Hepatic stellate cell (primary cell): ENCODE measurements around the gene IL32.
"Not testable (repeated sequence)": the region's sequence is repeated elsewhere in the genome, so short reads cannot be mapped to it uniquely, and the experiment has no call there.

Experiments used
- DNase-seq: peaks from one replicate; pipeline ENCODE4 v3.0.0; 2011; ENCODE audit warnings: low spot score

IL32 gene

DNA sequence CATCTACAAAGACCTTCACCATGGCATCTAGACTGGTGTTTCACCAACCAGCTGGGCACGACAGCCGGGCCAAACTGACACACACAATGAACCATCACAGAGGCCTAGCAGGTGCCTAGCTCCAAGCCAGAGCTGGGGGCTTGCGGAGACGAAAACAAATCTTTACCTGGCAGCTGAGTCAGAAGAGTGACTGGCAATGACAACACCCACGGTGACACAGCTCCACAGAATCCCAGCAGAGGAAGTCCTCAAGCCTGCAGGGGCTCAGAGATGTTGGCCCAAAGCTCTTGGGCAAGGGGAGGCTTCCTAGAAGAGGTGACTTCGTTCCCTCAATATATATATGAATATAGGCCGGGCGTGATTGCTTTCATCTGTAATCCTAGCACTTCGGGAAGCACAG is 13.9 kb upstream of the IL32 start:
- DNase-seq, result no peak

DNA sequence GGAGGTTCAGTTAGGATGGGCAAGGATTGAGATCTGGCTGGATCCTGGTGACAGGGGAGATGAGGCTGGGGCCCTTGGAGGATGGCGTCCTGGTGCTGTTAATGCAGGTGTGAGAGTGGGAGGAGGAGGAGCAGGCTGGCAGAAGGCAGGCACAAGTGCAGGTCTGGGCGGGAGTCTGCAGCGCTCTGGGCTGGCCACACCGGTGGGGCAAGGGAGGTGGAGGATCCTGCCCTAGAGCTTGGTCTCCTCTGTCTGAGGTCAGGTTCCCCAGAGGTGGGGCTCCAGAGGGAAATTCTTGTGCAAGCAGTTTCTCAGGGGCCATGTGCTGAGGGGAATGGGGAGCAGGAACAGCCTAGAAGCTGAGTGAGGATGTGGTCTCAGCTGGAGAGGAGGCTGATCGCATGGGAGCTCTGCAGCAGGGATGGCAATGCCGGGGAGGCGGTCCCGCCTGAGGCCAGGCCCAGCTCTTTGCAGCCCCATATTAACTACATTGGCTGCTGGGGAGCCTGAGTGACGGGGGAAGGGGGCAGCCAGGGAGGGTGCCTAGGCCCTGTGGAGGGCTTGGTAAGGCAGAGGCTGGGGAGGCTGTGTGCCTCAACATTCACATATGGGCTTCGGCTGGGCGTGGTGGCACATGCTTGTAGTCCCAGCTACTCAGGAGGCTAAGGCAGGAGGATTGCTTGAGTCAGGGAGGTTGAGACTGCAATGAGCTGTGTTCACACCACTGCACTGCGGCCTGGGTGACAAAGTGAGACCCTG is 12.7 kb upstream of the IL32 start:
- not testable (repeated sequence) for DNase-seq

DNA sequence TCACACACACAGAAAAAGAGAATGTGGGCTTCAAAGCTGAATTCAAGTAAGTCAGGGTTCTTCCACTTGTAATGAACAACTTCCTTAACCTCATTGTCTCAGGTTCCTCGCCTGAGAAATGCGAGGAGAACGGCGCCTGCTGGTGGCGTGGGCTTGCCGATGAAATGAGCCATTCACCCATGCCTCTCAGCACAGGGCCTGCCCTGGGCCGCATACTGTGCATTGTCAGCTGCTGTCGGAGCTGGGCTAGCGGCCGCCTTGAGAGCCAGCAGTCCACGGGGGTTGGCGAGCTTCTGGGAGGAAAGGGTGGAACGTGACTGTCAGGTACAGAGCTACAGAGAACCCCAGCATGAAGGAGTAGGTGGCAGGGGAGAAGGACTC is 12.1 kb upstream of the IL32 start:
- DNase-seq, result not testable (repeated sequence)

DNA sequence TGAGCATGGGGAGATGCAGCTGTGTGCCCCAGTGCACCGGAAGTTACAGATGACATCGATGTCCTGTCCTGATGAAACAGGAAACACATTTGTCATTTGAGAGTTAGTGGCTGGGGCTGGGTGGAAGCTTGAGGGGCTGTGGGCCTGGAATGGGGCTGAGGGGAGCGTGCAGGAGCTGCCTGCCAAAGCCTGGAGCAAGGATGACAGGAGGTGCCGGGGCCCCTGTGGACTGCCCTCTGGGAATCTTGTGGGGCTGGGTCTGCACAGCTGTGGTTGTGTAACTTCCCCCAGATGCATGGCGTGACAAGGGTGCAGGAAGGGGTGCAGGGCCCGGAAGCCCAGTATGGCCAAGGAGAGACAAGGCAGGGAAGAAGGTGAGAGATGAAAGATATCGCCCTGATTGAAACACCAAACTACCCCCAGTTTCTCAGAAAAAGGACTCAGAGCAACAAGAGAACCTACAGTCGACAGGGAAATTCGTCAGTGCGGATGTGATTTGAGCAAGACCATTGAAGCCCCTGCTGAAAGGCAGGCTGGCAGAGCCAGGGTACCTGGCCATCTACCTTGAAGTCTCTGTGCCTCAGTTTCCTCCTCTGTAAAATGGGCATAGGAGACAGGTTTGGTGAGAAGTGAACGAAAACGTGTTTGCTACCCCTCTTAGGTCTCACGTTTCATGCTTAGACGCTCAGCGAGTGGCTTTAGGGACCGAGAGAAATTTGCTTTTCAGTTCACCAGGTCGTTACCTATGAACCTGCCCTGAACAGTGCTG is 10.3 kb upstream of the IL32 start:
- DNase-seq, result no peak

DNA sequence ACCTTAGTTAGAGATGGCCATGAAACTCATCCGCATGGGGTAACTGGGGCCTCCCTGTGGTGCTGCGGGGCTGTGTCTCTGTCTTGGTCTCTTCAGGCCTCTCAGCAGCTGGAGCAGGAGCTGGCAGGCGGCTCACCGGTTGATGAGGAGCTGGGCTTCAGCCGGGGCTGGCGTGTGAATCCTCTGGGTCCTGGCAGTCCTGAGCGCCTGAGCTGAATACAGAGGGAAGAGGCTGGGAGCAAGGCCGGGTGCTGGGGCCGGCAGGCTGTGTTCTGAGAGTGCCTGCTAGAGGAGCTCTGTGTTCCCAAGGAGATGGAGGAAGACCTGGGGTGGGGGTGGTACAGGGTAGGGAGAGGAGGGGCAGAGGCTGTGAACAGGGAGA is 9.7 kb upstream of the IL32 start:
- DNase-seq, result not testable (repeated sequence)

DNA sequence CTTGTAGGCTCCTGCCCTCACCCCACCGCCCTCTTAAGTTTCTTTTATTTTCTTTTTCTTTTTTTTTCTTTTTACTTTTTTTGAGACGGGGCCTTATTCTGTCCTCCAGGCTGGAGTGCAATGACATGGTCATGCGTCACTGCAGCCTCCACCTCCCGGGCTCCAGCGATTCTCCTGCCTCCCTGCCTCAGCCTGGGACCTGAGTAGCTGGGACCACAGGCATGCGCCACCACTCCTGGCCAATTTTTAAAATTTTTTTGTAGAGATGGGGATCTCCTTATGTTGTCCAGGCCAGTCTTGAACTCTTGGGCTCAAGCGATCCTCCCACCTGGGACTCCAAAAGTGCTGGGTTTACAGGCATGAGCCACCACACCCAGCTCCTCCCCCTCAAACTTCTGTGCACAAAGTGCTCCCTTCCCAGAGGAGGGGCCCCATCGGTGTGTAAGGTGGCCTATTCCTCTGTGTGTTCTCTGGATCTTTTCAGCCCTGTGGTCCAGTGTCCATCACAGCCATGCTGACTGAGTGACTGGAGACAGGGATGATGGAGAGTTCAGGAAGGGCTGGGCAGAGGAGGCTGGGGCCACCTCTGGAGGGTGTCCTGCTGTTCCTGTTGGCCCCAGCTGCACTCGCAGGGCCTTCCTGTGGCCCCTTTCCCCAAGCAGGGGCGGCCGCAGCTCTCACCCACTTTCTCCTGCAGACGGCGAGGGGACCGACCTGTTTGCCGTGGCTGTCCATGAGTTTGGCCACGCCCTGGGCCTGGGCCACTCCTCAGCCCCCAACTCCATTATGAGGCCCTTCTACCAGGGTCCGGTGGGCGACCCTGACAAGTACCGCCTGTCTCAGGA is 8.9 kb upstream of the IL32 start:
- DNase-seq, result no peak

DNA sequence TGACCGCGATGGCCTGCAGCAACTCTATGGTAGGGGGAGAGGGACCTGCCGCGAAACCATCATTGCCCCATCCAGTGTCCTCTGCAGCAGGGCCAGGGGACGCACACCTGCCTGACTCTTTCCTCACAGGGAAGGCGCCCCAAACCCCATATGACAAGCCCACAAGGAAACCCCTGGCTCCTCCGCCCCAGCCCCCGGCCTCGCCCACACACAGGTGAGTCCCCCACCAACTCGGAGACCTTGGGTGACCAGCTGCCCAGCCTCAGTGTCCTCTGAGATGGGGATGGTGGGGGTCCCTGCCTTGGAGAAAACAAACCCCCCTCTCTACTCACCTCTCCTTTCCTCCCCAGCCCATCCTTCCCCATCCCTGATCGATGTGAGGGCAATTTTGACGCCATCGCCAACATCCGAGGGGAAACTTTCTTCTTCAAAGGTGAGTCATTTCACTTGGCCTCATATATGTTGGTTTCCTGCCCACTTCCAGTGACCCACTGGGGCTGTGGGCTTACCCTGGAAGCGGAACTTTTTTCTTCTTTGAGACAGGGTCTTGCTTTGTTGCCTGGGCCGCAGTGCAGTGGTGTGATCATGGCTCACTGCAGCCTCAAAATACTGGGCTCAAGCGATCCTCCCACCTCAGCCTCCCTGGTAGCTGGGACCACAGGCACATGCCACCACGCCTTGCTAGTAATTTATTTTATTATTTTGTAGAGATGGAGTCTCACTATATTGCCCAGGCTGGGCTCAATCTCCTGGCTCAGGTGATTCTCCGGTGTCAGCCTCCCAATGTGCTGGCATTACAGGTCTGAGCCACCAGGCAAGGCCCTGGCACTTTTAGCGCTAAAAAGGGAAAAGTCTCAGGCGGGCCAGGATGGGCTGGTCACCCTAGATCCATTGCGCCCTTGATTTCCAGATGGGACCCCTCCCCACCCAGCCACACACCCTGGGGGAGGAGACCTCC is 8.0 kb upstream of the IL32 start:
- no peak for DNase-seq

DNA sequence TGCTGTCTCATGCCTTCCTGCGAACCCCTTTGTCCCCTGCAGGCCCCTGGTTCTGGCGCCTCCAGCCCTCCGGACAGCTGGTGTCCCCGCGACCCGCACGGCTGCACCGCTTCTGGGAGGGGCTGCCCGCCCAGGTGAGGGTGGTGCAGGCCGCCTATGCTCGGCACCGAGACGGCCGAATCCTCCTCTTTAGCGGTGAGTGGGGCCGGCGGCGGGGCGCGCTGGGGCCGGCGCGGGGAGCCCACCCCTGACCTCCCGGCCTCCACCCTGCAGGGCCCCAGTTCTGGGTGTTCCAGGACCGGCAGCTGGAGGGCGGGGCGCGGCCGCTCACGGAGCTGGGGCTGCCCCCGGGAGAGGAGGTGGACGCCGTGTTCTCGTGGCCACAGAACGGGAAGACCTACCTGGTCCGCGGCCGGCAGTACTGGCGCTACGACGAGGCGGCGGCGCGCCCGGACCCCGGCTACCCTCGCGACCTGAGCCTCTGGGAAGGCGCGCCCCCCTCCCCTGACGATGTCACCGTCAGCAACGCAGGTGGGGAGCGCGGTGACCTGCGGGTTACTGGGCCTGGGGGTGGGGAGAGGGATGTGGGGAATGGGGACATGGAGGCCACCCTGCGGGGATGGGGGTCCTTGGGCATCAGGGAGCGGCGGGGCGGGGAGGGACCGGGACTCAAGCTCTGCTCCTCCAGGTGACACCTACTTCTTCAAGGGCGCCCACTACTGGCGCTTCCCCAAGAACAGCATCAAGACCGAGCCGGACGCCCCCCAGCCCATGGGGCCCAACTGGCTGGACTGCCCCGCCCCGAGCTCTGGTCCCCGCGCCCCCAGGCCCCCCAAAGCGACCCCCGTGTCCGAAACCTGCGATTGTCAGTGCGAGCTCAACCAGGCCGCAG is 7.1 kb upstream of the IL32 start:
- DNase-seq, result no peak

DNA sequence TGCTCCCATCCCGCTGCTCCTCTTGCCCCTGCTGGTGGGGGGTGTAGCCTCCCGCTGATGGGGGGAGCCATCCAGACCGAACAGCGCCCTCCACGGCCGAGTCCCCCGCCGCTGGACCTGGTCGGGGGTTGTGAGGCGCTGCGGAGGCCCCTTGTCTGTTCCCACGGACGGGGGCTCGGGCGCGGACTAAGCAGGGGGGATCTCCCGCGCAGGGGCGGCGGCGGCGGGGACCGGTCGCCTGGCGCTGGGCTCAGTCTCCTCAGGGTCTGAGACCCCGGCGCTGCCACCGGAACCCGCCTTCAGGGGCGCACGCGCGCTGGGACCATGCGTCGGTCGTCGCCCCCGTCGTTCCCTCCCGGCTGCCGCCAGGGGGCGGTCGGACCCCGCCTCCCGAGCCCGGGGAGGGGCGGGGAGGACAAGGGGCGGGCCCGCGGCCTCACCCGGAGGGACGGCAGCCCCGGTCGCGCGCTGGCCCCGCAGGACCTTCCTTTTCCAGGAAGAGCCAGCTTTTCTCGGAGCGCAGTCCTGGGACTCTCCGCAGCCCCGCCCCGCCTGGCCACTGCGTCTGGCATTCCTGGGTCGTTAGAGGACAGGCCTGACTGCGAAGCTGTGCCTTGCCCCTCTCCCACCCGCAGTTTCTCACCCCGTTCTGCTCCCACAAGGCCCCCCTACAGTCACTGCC is 6.3 kb upstream of the IL32 start:
- peak; percentile 94 for DNase-seq

DNA sequence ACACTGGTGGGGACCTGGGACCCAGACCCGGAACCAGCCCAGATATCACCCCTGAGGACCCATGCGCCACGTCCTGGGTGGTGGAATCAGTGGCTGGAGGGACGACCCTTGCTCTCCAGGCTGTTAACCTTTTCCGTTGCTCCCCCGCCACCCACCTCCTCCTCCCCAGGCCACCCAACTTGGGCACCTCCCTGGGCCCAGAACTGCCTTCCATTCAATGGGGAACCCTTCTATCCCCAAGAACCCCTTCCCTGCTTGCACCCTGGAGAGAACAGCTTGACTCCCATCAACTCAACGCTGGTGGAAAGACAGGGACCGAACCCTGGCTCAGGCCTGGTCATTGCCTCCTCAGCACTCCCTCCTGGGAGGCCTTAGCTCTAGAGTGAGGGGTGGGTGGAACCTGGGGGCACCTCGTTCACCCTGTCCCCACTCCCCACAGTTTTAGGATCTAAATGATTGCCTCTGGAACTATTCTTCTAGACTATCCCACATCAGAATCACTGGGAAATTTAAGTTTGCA is 5.7 kb upstream of the IL32 start:
- no peak for DNase-seq

DNA sequence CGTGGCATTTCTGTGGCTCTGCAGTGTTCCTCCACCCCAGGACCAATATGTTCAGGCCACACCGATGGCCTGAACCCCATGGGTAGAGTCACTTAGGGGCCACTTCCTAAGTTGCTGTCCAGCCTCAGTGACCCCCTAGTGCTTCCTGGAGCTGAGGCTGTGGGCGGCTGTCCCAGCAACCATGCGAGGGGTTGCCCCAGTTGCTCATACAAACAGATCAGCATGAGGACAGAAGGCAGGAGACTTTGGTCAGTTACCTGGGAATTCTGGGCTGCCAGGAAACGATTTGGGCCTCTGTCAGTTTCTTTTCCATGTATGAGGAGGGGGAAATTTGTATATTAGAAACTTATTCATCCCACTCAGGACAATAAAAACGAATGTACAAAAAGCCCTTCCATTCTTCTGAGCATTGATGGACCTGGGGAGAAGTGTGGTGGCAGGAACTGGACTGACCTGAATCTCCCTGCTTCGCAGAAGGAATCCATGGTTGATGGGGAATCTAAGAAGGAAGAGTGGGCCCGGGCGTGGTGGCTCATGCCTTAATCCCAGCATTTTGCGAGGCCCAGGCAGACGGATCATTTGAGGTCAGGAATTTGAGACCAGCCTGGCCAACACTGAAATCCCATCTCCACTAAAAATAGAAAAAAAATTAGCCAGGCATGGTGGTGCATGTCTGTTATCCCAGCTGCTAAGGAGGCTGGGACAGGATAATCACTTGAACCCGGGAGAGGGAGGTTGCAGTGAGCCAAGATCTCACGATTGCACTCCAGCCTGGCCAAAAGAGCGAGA is 4.9 kb upstream of the IL32 start:
- DNase-seq, result no peak

DNA sequence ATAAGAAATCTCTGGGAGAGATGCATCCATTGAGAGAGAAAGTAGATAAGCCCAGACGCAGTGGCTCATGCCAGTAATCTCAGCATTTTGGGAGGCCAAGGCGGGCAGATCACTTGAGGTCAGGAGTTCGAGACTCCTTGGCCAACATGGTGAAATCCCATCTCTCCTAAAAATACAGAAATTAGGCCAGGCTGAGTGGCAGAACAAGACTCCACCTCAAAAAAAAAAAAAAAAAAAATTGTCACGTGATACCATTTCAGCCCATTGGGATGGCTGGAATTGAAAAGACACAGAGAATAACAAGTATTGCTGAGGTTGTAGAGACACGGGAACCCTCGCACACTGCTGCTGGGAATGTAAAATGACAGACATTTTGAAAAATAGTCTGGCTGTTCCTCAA is 2.9 kb upstream of the IL32 start:
- no peak for DNase-seq

DNA sequence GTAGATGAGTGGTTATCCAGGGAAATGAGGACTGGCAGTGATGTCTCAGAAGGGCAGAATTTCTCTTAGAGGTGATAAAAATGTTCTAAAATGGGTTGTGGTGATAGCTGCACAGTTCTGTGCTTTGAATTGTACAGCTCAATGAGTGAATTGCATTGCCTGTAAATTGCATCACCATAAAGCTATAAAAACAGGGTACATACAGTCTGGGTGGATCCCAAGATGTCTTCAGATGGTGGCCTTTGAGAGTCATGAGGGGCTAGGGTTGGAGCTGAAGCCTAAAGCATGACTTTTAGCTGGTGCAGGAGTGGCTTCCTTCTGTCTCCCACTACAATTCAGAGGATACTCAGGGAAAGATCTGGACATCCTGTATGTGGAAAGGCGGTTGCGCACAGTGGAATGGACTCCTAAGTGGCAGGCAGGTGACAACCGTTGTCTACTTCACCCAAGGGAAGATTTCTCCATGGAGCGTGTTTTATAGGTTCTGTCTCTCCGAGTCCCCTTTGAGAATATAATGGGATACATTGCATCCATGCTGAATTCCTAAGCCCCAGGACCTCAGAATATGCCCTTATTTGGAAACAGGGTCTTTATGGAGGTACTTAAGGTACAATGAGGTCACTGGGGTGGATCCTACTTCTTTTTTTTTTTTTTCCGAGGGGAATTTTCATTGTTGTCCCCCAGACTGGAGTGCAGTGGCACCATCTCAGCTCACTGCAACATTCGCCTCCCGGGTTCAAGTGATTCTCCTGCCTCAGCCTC is 1.6 kb upstream of the IL32 start:
- no peak for DNase-seq

DNA sequence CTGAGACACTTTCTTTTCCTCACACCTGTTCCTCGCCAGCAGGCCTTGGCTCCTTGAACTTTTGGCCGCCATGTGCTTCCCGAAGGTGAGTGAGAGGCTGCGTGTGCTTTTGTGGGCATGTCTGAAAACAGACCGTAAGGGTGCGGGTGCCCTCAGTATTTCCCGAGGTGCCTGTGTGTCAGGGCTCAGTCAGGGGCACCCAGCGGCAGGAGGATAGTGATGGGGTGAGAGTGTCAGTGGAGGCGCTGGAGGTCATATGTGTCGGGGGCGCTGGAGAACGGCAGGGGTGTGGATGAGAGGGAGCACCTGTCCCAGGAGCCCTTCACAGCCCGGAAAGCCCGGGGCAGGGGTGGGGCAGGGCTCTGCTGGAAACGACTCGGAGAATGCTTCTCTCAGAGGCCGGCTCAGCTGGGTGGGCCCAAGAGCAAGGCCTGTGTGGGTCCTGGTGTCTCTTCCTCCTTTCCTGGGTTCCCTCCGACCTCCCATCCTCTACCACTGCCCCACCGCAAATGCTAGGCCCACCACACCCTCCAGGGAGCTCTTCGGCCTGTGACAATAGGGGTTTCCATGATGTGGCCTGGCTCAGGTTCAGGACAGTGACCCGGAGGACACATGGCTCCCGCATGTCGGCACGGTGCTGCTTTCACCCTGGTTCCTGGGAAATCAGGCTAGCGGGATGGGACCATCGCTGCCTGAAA is 451 bp downstream of the IL32 start:
- no peak for DNase-seq

DNA sequence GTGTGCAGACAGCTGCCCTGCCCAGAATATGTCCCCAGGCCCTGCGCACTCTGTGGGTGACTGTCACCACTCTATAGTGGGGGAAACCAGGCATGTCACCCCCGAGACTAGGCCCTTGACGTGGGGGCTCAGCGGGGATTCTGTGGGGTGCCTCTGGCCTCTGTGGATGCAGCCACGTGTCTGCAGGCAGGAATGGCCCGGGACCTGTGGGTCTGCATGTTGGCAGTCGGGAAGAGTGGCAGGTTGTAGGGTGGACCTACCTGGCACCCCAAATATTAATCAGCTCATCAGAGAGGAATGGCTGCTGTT is 954 bp downstream of the IL32 start:
- no peak for DNase-seq

DNA sequence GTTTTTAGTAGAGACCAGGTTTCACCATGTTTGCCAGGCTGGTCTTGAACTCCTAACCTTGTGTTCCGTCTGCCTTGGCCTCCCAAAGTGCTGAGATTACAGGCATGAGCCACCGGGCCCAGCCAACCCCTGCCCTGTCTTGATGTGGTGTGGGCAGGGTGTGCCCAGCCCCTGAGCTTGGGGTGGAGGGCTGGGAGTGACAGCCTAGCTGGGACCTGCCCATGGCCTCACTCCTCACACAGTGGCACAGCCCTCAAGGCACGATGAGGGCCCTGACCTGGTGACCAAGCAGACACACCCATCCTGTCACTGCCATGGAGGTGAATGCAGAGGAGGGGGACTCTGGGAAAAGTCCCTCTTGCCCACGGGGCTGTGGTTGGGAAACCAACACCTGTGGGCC is 3.0 kb downstream of the IL32 start:
- DNase-seq, result no peak

DNA sequence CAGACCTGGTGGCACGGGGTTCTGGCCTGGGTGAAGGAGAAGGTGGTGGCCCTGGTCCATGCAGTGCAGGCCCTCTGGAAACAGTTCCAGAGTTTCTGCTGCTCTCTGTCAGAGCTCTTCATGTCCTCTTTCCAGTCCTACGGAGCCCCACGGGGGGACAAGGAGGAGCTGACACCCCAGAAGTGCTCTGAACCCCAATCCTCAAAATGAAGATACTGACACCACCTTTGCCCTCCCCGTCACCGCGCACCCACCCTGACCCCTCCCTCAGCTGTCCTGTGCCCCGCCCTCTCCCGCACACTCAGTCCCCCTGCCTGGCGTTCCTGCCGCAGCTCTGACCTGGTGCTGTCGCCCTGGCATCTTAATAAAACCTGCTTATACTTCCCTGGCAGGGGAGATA is 3.7 kb downstream of the IL32 start:
- DNase-seq, result not testable (repeated sequence)

DNA sequence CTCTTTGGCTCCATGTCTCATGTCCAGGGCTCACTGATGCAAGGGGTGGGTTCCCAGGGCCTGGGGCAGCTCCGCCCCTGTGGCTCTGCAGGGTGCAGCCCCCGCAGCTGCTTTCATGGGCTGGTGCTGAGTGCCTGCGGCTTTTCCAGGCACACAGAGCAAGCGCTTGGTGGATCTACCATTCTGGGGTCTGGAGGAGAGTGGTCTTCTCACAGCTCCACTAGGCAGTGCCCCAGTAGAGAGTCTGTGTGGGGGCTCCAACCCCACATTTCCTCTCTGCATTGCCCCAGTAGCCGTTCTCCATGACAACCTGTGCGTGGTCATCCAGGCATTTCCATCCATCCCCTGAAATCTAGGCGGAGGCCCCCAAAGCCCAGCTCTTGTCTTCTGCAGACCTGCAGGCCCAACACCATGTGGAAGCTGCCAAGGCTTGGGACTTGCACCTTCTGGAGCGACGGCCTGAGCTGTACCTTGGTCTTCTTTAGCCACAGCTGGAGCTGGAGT is 5.2 kb downstream of the IL32 start:
- DNase-seq, result no peak
